Astrocyte (in vitro differentiated cells and primary cell): Measurements from ENCODE around the gene MIXL1. TPM values are rescaled to one million over a fixed set of nuclear protein-coding genes. Genes with fewer than 3 reads are reported as not detected.
A peak's percentile ranks its signal among the peaks of the same experiment; 100 is the strongest.
"Not testable (repeated sequence)": the region's sequence is repeated elsewhere in the genome, so short reads cannot be mapped to it uniquely, and the experiment has no call there.

Source experiments
- DNase-seq: peaks from one replicate; pipeline ENCODE4 v3.0.0-alpha.2; 2010; ENCODE audit warnings: low read depth
- FAIRE-seq: peaks from 2 replicates; lab custom pipeline; 2011; peaks lifted over from hg19 to GRCh38; lab: Jason Lieb, UNC
- H2AFZ ChIP-seq: 2 replicates; pipeline ENCODE4 v1.6.0; 2012; ENCODE audit warnings: low read depth, low read length, inconsistent platforms
- H3K27ac ChIP-seq: 2 replicates; pipeline ENCODE4 v1.5.1; 2011; ENCODE audit warnings: low read depth, low read length, inconsistent platforms
- H3K27me3 ChIP-seq: 2 replicates; pipeline ENCODE4 v1.6.0; 2011; ENCODE audit warnings: low read length, inconsistent platforms; ENCODE audit not compliant: insufficient read depth
- H3K36me3 ChIP-seq: 2 replicates; pipeline ENCODE4 v1.5.1; 2011; ENCODE audit warnings: low read length, inconsistent platforms; ENCODE audit not compliant: insufficient read depth
- H3K4me1 ChIP-seq: 2 replicates; pipeline ENCODE4 v1.5.1; 2011; ENCODE audit warnings: low read length, inconsistent platforms; ENCODE audit not compliant: insufficient read depth
- H3K4me2 ChIP-seq: 2 replicates; pipeline ENCODE4 v1.6.0; 2012; ENCODE audit warnings: low read length, inconsistent platforms
- H3K4me3 ChIP-seq: 2 replicates; pipeline ENCODE4 v1.5.1; 2011; ENCODE audit warnings: low read depth, mild to moderate bottlenecking, low read length, inconsistent platforms; ENCODE audit not compliant: insufficient read depth
- H3K79me2 ChIP-seq: 2 replicates; pipeline ENCODE4 v1.6.0; 2012; ENCODE audit warnings: mild to moderate bottlenecking, low read length, inconsistent platforms; ENCODE audit not compliant: insufficient read depth
- H3K9ac ChIP-seq: 2 replicates; pipeline ENCODE4 v1.6.0; 2012; ENCODE audit warnings: mild to moderate bottlenecking, low read length, inconsistent platforms
- H3K9me3 ChIP-seq: 2 replicates; pipeline ENCODE4 v1.5.1; 2012; ENCODE audit warnings: low read depth, mild to moderate bottlenecking, low read length, inconsistent platforms; ENCODE audit not compliant: insufficient read depth
- H4K20me1 ChIP-seq: 2 replicates; pipeline ENCODE4 v1.6.0; 2012; ENCODE audit warnings: low read length, inconsistent platforms; ENCODE audit not compliant: insufficient read depth
- H3K27ac Mint-ChIP-seq: one replicate; pipeline ENCODE4 v1.8.0; 2021; ENCODE audit warnings: mild to moderate bottlenecking, mixed read lengths; ENCODE audit not compliant: unreplicated experiment
- H3K27me3 Mint-ChIP-seq: one replicate; pipeline ENCODE4 v1.8.0; 2021; ENCODE audit warnings: low read depth, mixed read lengths; ENCODE audit not compliant: unreplicated experiment
- H3K36me3 Mint-ChIP-seq: one replicate; pipeline ENCODE4 v1.8.0; 2021; ENCODE audit warnings: low read depth, mixed read lengths; ENCODE audit not compliant: unreplicated experiment
- H3K4me1 Mint-ChIP-seq: one replicate; pipeline ENCODE4 v1.8.0; 2021; ENCODE audit warnings: low read depth, mixed read lengths; ENCODE audit not compliant: unreplicated experiment
- H3K4me3 Mint-ChIP-seq: one replicate; pipeline ENCODE4 v1.8.0; 2021; ENCODE audit warnings: mild to moderate bottlenecking, moderate library complexity, mixed read lengths; ENCODE audit not compliant: unreplicated experiment
- H3K9me3 Mint-ChIP-seq: one replicate; pipeline ENCODE4 v1.8.0; 2021; ENCODE audit warnings: mild to moderate bottlenecking, mixed read lengths; ENCODE audit not compliant: unreplicated experiment
- EZH2 ChIP-seq: IDR thresholded peaks from 2 replicates; pipeline ENCODE4 v1.6.1; 2012; ENCODE audit warnings: mild to moderate bottlenecking, low read length, inconsistent platforms; ENCODE audit not compliant: insufficient read depth
- total RNA-seq: library from RNA; stranded (reverse); gene quantifications from 2 replicates; pipeline ENCODE4 v1.2.1, GENCODE V29; 2021
- TF ChIP-seq, protein P1 (sequence below): IDR thresholded peaks from 2 replicates; pipeline ENCODE4 v1.5.1; 2011; ENCODE audit warnings: low read depth, mild to moderate bottlenecking, inconsistent platforms, low read length, moderate library complexity; ENCODE audit not compliant: insufficient read depth

Gene MIXL1
- total RNA-seq, 1 donor from 2014 or later, result 0.16 TPM

DNA sequence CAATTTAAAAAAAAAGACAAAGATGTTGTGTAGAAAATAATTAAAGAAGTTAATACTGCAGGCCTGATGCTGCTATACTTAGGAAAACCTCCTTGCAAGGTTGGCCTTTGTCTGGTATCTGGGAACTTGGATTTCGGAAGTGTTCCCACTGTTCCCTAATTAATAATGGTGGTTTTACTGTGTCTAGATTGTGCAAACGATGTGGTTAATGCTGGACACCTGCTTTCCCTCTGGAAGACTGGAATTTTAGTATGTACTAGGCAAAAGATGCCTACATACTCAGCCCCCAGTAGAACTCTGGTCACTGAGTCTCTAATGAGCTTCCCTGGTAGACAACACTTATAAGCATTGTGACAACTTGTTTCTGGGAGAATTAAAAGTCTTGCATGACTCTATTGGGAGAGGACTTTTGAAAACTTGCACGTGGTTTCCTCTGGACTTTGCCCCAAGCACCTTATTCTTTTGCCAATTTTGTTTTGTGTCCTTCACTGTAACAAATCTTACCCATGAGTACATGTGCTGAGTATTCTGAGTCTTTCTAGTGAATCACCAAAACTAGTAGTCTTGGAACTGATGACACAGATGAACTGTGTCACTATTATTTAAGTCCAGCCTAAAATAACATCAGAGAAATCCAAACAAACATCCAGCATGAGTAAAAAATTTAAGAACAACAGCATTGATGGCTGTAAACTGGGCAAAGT, 45.1 kb downstream of the MIXL1 start:
- peaks cover 9% of the 10 kb centered on the region for H3K4me1 ChIP-seq
- TF ChIP-seq, protein P1, sequence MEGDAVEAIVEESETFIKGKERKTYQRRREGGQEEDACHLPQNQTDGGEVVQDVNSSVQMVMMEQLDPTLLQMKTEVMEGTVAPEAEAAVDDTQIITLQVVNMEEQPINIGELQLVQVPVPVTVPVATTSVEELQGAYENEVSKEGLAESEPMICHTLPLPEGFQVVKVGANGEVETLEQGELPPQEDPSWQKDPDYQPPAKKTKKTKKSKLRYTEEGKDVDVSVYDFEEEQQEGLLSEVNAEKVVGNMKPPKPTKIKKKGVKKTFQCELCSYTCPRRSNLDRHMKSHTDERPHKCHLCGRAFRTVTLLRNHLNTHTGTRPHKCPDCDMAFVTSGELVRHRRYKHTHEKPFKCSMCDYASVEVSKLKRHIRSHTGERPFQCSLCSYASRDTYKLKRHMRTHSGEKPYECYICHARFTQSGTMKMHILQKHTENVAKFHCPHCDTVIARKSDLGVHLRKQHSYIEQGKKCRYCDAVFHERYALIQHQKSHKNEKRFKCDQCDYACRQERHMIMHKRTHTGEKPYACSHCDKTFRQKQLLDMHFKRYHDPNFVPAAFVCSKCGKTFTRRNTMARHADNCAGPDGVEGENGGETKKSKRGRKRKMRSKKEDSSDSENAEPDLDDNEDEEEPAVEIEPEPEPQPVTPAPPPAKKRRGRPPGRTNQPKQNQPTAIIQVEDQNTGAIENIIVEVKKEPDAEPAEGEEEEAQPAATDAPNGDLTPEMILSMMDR, result no peak
- TF ChIP-seq EZH2, result no peak
- FAIRE-seq, result no peak
- no peak overlapping the region for H3K9ac ChIP-seq
- H4K20me1 ChIP-seq, result no peaks in the 10 kb centered on the region
- H2AFZ ChIP-seq, result no peak overlapping the region
- Mint-ChIP-seq H3K27ac (peak overlapping the region; percentile 10), H3K36me3 (no peaks in the 10 kb centered on the region), H3K27me3 (no peaks in the 10 kb centered on the region), H3K4me1 (peaks cover 20% of the 10 kb centered on the region), H3K4me3 (no peak overlapping the region), H3K9me3 (no peaks in the 10 kb centered on the region)
- no peaks in the 10 kb centered on the region for H3K27me3 ChIP-seq
- H3K9me3 ChIP-seq, result no peaks in the 10 kb centered on the region
- peaks cover 4% of the 10 kb centered on the region for H3K36me3 ChIP-seq
- H3K27ac ChIP-seq, result peak overlapping the region; percentile 7
- H3K79me2 ChIP-seq, result no peaks in the 10 kb centered on the region
- peak; percentile 39 for DNase-seq
- H3K4me2 ChIP-seq, result peak overlapping the region; percentile 9
- H3K4me3 ChIP-seq, result no peak overlapping the region

DNA sequence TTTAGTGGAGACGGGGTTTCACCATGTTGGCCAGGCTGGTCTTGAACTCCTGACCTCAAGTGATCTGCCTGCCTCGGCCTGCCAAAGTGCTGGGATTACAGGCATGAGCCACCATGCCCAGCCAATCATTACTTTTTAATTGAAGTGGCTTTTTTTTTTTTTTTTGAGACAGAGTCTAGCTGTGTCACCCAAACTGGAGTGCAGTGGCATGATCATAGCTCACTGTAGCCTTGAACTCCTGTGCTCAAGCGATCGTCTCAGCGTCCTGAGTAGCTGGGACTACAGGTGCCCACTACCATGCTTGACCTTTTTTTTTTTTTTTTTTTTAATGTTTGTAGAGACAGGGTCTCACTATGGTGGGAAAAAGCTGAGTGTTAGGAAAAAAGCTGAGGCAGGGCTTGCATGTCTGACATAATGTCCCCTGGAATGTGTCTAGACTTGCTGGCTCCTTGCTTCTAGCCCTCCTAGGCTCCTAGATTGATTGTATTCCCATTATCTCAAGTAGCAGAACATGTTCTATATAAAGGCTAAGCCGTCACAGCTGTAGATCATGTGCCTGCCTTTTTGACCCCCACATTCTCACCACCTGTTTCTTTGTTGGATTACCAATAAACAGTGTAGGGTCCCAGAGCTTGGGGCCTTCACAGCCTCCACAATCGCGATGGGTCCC, 48.9 kb downstream of the MIXL1 start:
- H3K4me3 ChIP-seq, H3K9me3 ChIP-seq, H3K4me2 ChIP-seq, H4K20me1 ChIP-seq, H3K27me3 ChIP-seq, H3K4me3 Mint-ChIP-seq, H3K9me3 Mint-ChIP-seq, H3K4me1 ChIP-seq, H3K36me3 Mint-ChIP-seq, H3K36me3 ChIP-seq, H3K27ac ChIP-seq, H3K27me3 Mint-ChIP-seq, FAIRE-seq, H2AFZ ChIP-seq, H3K9ac ChIP-seq, H3K79me2 ChIP-seq: not testable (repeated sequence)
- Mint-ChIP-seq H3K27ac (peak overlapping the region; percentile 81), H3K4me1 (peaks cover 20% of the 10 kb centered on the region)
- peak; percentile 46 for DNase-seq

DNA sequence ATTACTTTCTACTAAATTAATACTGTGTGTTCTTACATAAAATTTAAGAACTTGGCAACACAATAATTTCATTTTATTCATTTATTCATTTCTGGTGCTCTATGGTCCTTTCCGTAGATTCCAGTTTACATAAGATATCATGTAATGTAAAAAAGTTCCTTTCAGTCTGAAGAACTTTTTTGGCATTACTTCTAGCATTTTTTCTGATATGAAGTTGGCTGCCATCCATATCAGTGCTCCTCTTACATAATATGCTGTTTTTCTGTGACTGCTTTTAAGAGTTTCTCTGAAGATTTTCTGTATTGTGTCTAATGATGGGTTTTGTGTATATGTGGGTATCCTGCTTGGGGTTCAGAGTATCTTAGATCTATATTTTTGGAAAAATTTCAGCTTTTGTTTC, 50.7 kb downstream of the MIXL1 start:
- DNase-seq (peak; percentile 14), FAIRE-seq (no peak)
- Mint-ChIP-seq H3K9me3 (no peaks in the 10 kb centered on the region), H3K27ac (no peak overlapping the region), H3K27me3 (no peaks in the 10 kb centered on the region), H3K4me1 (peaks cover 10% of the 10 kb centered on the region), H3K36me3 (no peaks in the 10 kb centered on the region), H3K4me3 (no peak overlapping the region)
- Histone ChIP-seq H4K20me1 (no peaks in the 10 kb centered on the region), H3K4me1 (no peaks in the 10 kb centered on the region), H3K9ac (no peak overlapping the region), H3K36me3 (no peaks in the 10 kb centered on the region), H3K27ac (no peak overlapping the region), H2AFZ (no peak overlapping the region), H3K4me3 (no peak overlapping the region), H3K9me3 (no peaks in the 10 kb centered on the region), H3K27me3 (no peaks in the 10 kb centered on the region), H3K79me2 (no peaks in the 10 kb centered on the region), H3K4me2 (no peak overlapping the region)
- TF ChIP-seq EZH2, result no peak
- TF ChIP-seq, protein P1, result no peak
